ENCODE results near the gene ZNF474.

DNA sequence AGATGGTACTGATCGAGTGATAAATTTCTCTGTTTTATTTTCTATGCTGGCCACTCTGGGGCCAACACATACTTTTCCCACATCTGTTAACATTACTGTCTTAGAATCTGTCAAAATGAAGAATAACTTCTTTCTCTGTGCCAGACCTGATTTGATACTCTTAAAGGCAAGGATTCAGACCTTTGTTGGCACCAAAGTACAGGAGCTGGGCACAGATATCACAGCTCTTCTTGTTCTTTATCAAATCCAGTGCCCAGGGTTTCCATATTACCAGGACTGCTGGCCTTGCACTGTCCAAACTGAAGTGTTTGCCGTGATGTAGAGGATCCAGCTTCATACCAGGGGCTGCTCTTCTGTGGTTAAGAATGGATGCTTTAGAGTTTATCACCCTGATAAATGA lies 20.9 kb downstream of the ZNF474 start:
- no peak for TF ChIP-seq CTCF (IDR thresholded peaks at IDR 0.05; ENCODE audit: insufficient read depth, low read length)
- no peak for TF ChIP-seq POLR2AphosphoS5 (IDR thresholded peaks at IDR 0.05; ENCODE audit: low read depth)
- TF ChIP-seq REST (IDR thresholded peaks at IDR 0.05; ENCODE audit: insufficient replicate concordance, low read depth), result no peak
- no peak for TF ChIP-seq SPI1 (IDR thresholded peaks at IDR 0.05; ENCODE audit: borderline replicate concordance, low read depth)
- TF ChIP-seq GABPA (IDR thresholded peaks at IDR 0.05; ENCODE audit: low read depth), result no peak
